IMR-90 (cell line): ENCODE results near the gene DIP2C. TPM values are rescaled to one million over a fixed set of nuclear protein-coding genes. Genes with fewer than 3 reads are reported as not detected.

Experiments used
- ATAC-seq: fragments of 200-7000 bp; cut with Tn5 transposase; 2 replicates; pipeline ENCODE4 v1.9.1; 2020; ENCODE audit warnings: low read depth, mild to moderate bottlenecking, moderate library complexity
- BruUV-seq: library from RNA; stranded (reverse); fragments of 400-500 nt; replicated peaks from 2 replicates; lab custom pipeline; 2021; lab: Mats Ljungman, UMichigan
- CTCF ChIA-PET: fragments of 300-600 bp; formaldehyde crosslinking; extraction: SDS; loops from one replicate; lab custom pipeline; 2021; ENCODE audit warnings: antibody characterized with exemption; lab: Yijun Ruan, JAX
- POLR2A ChIA-PET: fragments of 300-600 bp; sonication (Branson Sonifier 250); formaldehyde crosslinking; loops from one replicate; lab custom pipeline; 2022; ENCODE audit warnings: antibody characterized with exemption; ENCODE audit not compliant: unreplicated experiment; lab: Charles Lee
- DNase-seq: peaks from one replicate; pipeline ENCODE4 v3.0.0; 2013
- H2AFZ ChIP-seq: replicated peaks from 2 replicates; pipeline ENCODE3; 2013; ENCODE audit warnings: low read length, mild to moderate bottlenecking; ENCODE audit not compliant: poor library complexity
- H2AK5ac ChIP-seq: 2 replicates; pipeline ENCODE4 v1.6.1; 2013; ENCODE audit warnings: low read depth, low read length, inconsistent platforms
- H2AK9ac ChIP-seq: replicated peaks from 2 replicates; pipeline ENCODE3; 2013; ENCODE audit warnings: mild to moderate bottlenecking, low read depth, low read length, moderate library complexity; ENCODE audit not compliant: poor library complexity
- H2BK120ac ChIP-seq: 2 replicates; pipeline ENCODE4 v1.6.1; 2013; ENCODE audit warnings: low read depth, low read length, inconsistent platforms
- H2BK15ac ChIP-seq: 3 replicates; pipeline ENCODE4 v1.6.1; 2013; ENCODE audit warnings: low read depth, low read length, inconsistent platforms
- H2BK20ac ChIP-seq: 2 replicates; pipeline ENCODE4 v1.6.1; 2013; ENCODE audit warnings: low read depth, mild to moderate bottlenecking, inconsistent platforms, low read length, moderate library complexity
- H2BK5ac ChIP-seq: 2 replicates; pipeline ENCODE4 v1.6.1; 2013; ENCODE audit warnings: mild to moderate bottlenecking, low read depth, low read length, inconsistent platforms; ENCODE audit not compliant: poor library complexity, severe bottlenecking
- H3K14ac ChIP-seq: replicated peaks from 2 replicates; pipeline ENCODE4 v1.6.1; 2013; ENCODE audit warnings: low read depth, low read length, inconsistent platforms
- H3K18ac ChIP-seq: 2 replicates; pipeline ENCODE4 v1.6.1; 2013; ENCODE audit warnings: low read depth, low read length, control low read depth
- H3K23ac ChIP-seq: 2 replicates; pipeline ENCODE4 v1.6.1; 2013; ENCODE audit warnings: low read depth, low read length, inconsistent platforms
- H3K27ac ChIP-seq: 2 replicates; pipeline ENCODE4 v1.5.1; 2013; ENCODE audit warnings: mild to moderate bottlenecking, control low read depth, low read length; ENCODE audit not compliant: insufficient read depth
- H3K27me3 ChIP-seq: 2 replicates; pipeline ENCODE4 v1.6.1; 2013; ENCODE audit warnings: low read length; ENCODE audit not compliant: control insufficient read depth, insufficient read depth
- H3K36me3 ChIP-seq: 2 replicates; pipeline ENCODE4 v1.6.1; 2013; ENCODE audit warnings: low read length, mixed read lengths; ENCODE audit not compliant: control insufficient read depth, insufficient read depth
- H3K4ac ChIP-seq: 2 replicates; pipeline ENCODE4 v1.6.1; 2013; ENCODE audit warnings: low read depth, low read length, inconsistent platforms
- H3K4me1 ChIP-seq: 2 replicates; pipeline ENCODE4 v1.6.1; 2013; ENCODE audit warnings: low read length, mixed read lengths; ENCODE audit not compliant: control insufficient read depth, insufficient read depth
- H3K4me2 ChIP-seq: 2 replicates; pipeline ENCODE4 v1.6.1; 2013; ENCODE audit warnings: low read depth, mild to moderate bottlenecking, control low read depth, low read length, moderate library complexity
- H3K4me3 ChIP-seq: 2 replicates; pipeline ENCODE4 v1.5.1; 2013; ENCODE audit warnings: low read depth, mild to moderate bottlenecking, control low read depth, low read length, moderate library complexity; ENCODE audit not compliant: insufficient read depth
- H3K56ac ChIP-seq: 2 replicates; pipeline ENCODE4 v1.6.1; 2013; ENCODE audit warnings: low read length, inconsistent platforms; ENCODE audit not compliant: insufficient read depth; ENCODE audit errors: extremely low read depth
- H3K79me1 ChIP-seq, 2 experiments: 2 replicates each; pipeline ENCODE4 v1.6.1; 2013; ENCODE audit warnings: low read length in 2 of 2, inconsistent platforms in 1 of 2, low read depth in 1 of 2
- H3K9ac ChIP-seq: 2 replicates; pipeline ENCODE4 v1.6.1; 2013; ENCODE audit warnings: low read depth, low read length, control low read depth
- H3K9me1 ChIP-seq: 2 replicates; pipeline ENCODE4 v1.6.1; 2013; ENCODE audit warnings: low read length, inconsistent platforms; ENCODE audit not compliant: insufficient read depth
- H3K9me3 ChIP-seq: 2 replicates; pipeline ENCODE4 v1.6.1; 2013; ENCODE audit warnings: low read length; ENCODE audit not compliant: control insufficient read depth, insufficient read depth
- H4K20me1 ChIP-seq: 2 replicates; pipeline ENCODE4 v1.6.1; 2013; ENCODE audit warnings: low read length, inconsistent platforms; ENCODE audit not compliant: insufficient read depth
- H4K5ac ChIP-seq: 2 replicates; pipeline ENCODE4 v1.6.1; 2013; ENCODE audit warnings: mild to moderate bottlenecking, low read depth, low read length, control low read depth
- H4K8ac ChIP-seq, 2 experiments: 2 replicates each; pipeline ENCODE4 v1.6.1; 2013; ENCODE audit warnings: low read depth in 2 of 2, low read length in 2 of 2, control low read depth in 1 of 2, inconsistent platforms in 1 of 2
- H4K91ac ChIP-seq: 2 replicates; pipeline ENCODE4 v1.6.1; 2013; ENCODE audit warnings: low read depth, low read length, inconsistent platforms; ENCODE audit not compliant: insufficient read depth
- CHD1 ChIP-seq: IDR thresholded peaks from 2 replicates; pipeline ENCODE4 v1.6.1; 2012; ENCODE audit warnings: low read depth, low read length, improper control_type of control experiment
- FOS ChIP-seq: fragments of 150-350 bp; IDR thresholded peaks from 2 replicates; pipeline ENCODE4 v1.6.1; 2016; ENCODE audit warnings: low read depth, low read length
- MXI1 ChIP-seq: IDR thresholded peaks from 2 replicates; pipeline ENCODE4 v1.6.1; 2012; ENCODE audit warnings: low read depth, mild to moderate bottlenecking, low read length, moderate library complexity, borderline replicate concordance
- POLR2A ChIP-seq: IDR thresholded peaks from 2 replicates; pipeline ENCODE4 v1.6.1; 2012; ENCODE audit warnings: mild to moderate bottlenecking, low read depth, low read length
- RAD21 ChIP-seq: IDR thresholded peaks from 2 replicates; pipeline ENCODE4 v1.6.1; 2012; ENCODE audit warnings: low read length, improper control_type of control experiment
- WGBS, 2 experiments: methylation state at CpG; one replicate each; pipeline versions ENCODE4 v1.1.5 to v1.1.7; 2013; ENCODE audit warnings: missing lambda C conversion rate in 2 of 2; ENCODE audit not compliant: insufficient read length in 1 of 2; ENCODE audit errors: extremely low coverage in 2 of 2; 5-methylcytosine and 5-hydroxymethylcytosine counted together
- dilution Hi-C: fragments of 300-500 bp; cut with HindIII; formaldehyde crosslinking; loops from one replicate; pipeline ENCODE4 v1.14.3; 2018; ENCODE audit warnings: low sequenced_read_pairs; ENCODE audit not compliant: unreplicated experiment
- in situ Hi-C: fragments of 300-500 bp; cut with MboI; formaldehyde crosslinking; loops from 3 replicates; pipeline ENCODE4 v1.14.3; 2019; ENCODE audit warnings: low sequenced_read_pairs, inconsistent platforms, mixed read lengths
- intact Hi-C: fragments of 100-400 bp; cut with micrococcal nuclease; formaldehyde crosslinking; loops from 2 replicates; pipeline ENCODE4 v1.10.0; 2022
- polyA plus RNA-seq, 3 experiments: library from polyadenylated mRNA; depleted of rRNA; stranded (reverse); fragments of >200 nt; gene quantifications; 2 replicates each; pipeline ENCODE4 v1.2.3, GENCODE V29; 2012; ENCODE audit warnings: low replicate concordance in 1 of 3
- total RNA-seq: library from RNA; depleted of rRNA; stranded (reverse); fragments of >200 nt; gene quantifications from 2 replicates; pipeline ENCODE4 v1.2.3, GENCODE V29; 2012

Gene DIP2C
- total and polyA plus RNA-seq, 2 of the 4 experiments (the other 2 are of a cell fraction) = 8.6 to 17.3 TPM

DNA sequence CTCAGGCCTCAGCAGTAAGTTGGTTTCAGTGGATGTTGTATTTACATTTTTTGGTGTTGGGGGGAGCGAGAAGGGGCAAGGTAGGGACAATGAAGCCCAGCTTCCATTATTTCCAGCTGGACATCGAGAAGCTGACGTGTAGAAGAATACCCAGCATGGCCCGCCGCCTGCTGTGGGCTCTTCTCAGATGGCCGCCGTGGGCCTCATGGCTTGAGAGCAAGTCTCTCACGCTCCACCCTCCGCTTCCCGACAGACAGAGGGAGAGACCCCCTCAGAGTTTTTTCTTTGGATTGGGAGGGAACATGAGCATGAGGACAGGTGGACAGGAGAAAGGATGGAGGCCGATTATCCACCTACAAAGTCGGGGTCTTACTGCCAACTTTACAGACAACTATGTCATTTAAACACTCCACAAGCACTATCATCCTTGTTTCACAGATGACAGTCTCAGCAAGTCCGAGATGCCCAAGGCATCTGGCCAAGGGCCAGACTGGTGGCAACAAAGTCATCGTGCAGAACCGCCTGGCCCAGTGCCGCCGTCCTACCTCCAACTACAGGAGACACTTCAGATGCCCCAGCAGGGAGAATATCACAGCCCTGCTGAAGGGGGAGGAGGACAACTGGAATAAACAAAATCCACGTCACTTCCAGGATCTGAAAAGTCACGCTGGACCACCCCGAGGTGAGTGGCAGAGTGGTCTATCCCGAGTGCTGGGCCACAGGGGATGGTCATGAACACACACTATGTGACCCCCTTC, 195.9 kb downstream of the DIP2C start:
- no peaks in the 10 kb centered on the region for H3K9me3 ChIP-seq
- no peak overlapping the region for H2AK9ac ChIP-seq
- no peak overlapping the region for H3K4me2 ChIP-seq
- H2BK5ac ChIP-seq = no peak overlapping the region
- H2BK15ac ChIP-seq = no peak overlapping the region
- H3K79me1 ChIP-seq = peaks cover 72 to 94% of the 10 kb centered on the region in 2 experiments
- no peak overlapping the region for H3K18ac ChIP-seq
- POLR2A ChIA-PET = no interaction called here
- no peak overlapping the region for H4K5ac ChIP-seq
- no peaks in the 10 kb centered on the region for H3K36me3 ChIP-seq
- no peak overlapping the region for H3K9ac ChIP-seq
- TF ChIP-seq FOS = no peak
- TF ChIP-seq POLR2A = no peak
- no peak for TF ChIP-seq RAD21
- TF ChIP-seq CHD1 = no peak
- TF ChIP-seq MXI1 = no peak
- H3K4ac ChIP-seq = no peak overlapping the region
- no peak overlapping the region for H2BK120ac ChIP-seq
- BruUV-seq = no TSS peak
- H3K14ac ChIP-seq = no peak overlapping the region
- CTCF ChIA-PET = no interaction called here
- H2AK5ac ChIP-seq = no peak overlapping the region
- intact Hi-C loops = no loop called here
- H3K4me3 ChIP-seq = no peak overlapping the region
- peaks cover 17% of the 10 kb centered on the region for H3K4me1 ChIP-seq
- peaks cover 30% of the 10 kb centered on the region for H3K9me1 ChIP-seq
- H4K20me1 ChIP-seq = peaks cover 87% of the 10 kb centered on the region
- ATAC-seq (no peak), DNase-seq (no peak)
- H3K27me3 ChIP-seq = no peaks in the 10 kb centered on the region
- H3K56ac ChIP-seq = no peak overlapping the region
- H4K8ac ChIP-seq = no peak overlapping the region
- no peak overlapping the region for H3K23ac ChIP-seq
- dilution Hi-C loops = no loop called here
- 60% methylated on average over 1 of the region's 21 CpGs; no CpG with 5 or more reads in 1 of the 2 experiments for WGBS, 2 experiments
- H2BK20ac ChIP-seq = no peak overlapping the region
- in situ Hi-C loops = no loop called here
- H4K91ac ChIP-seq = no peak overlapping the region
- H3K27ac ChIP-seq = no peak overlapping the region
- H2AFZ ChIP-seq = no peak overlapping the region
